HG03457 (cell line): ENCODE results near the gene FAM98C.
"Not testable (repeated sequence)": the region's sequence is repeated elsewhere in the genome, so short reads cannot be mapped to it uniquely, and the experiment has no call there.

ENCODE experiments used
- ATAC-seq: cut with Tn5 transposase; IDR thresholded peaks from one replicate; pipeline ENCODE4 v1.9.1; 2021; ENCODE audit warnings: moderate number of reproducible peaks; ENCODE audit not compliant: unreplicated experiment

Gene FAM98C

GRCh38 chr19:38402967-38403674, at the start of gene FAM98C:
Gene FAM98C, plus strand, starts transcription at chr19:38403093. Its CDS starts 61 bp downstream, at chr19:38403154.
- peak; percentile 77 for ATAC-seq

DNA sequence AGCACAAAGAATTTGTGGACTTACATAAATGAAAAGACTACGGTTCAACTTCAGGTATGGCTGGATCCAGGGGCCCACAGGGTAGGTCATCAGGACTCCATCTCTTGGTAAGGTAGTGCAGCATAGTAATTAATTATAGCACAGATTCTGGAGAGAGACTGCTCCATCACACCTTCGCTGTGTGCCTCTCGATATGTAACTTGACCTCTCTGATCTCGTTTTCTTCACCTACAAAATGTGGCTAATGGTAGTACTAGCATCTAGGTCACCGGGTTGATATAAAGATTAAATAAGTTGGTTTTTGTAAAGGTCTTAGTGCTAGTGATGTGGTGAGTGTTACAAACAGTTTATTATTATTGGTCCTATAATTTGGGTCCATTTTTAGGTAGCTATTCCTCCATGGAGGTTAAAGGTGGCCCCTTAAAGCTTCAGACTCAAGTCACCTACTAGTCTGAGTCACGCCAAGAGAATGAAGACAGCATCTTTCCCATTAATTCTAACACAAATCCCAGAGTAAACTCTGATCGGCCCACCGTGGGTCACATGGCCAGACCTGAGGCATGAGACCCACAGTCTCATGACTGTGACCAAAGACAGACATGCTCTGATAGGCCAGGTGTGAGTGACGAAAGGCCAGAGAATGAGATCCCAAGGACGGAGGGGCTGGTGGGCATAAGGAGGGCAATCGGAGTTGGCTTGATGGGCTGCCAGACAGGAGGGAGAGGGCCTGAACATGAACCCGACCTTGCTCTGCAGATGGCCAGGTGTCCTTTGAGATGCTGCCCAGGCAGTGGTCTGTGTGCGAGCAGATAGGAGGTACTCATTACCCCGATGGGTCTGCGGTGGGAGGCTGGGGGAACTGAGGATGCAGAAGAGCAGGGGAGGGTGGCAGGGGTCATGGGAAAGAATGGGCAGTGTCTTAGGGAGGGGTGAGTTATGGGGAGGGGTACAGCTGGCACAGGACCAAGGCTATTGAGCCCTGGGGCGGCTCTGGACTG, 46.9 kb upstream of the FAM98C start:
- ATAC-seq = no peak

- ATAC-seq = no peak
These were observed 44.8 kb upstream of the FAM98C start for GRCh38 chr19:38358071-38358470.

- ATAC-seq = no peak
These were observed 43.5 kb upstream of the FAM98C start for GRCh38 chr19:38359242-38360021.

- ATAC-seq = no peak
These were observed 42.5 kb upstream of the FAM98C start for GRCh38 chr19:38360351-38360750.

DNA sequence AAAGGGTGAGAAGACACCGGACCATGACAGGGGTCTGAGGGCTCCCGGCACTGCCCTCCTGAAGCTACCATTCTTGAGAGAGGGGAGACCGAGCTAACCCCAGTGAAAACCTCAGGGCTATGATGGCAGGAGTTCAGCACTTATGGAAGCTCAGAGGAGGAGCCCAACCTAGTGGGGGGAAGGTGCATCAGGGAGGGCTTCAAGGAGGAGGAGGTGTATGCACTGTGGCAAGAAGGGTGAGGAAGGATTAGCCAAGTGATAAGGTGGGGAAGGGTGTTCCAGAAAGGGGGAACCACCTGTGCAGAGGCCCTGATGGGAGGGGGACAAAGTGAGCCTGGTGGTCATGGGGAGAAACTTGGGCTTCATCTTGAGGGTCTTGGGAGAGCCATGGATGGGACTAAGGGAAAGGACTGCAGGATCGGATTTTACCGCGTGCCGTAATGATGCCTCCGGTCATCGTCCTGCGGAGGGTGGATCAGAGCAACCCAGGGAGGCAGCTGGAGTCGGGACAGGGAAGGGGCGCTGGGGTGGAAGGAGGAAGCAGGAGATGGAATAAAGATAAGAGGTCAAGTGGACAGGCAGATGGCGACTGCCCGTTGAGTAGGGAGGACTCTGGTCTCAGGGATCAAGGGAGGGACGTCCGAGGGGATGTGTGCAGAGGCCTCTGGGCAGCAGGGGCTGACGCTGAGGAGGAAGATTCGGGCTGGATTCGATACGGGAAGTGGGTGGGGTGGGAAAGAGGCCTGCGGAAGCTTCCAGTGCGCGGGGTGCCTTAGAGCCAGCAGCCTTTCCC, 41.9 kb upstream of the FAM98C start:
- ATAC-seq = no peak

- no peak for ATAC-seq
These were observed 41.2 kb upstream of the FAM98C start for GRCh38 chr19:38361633-38362075.

DNA sequence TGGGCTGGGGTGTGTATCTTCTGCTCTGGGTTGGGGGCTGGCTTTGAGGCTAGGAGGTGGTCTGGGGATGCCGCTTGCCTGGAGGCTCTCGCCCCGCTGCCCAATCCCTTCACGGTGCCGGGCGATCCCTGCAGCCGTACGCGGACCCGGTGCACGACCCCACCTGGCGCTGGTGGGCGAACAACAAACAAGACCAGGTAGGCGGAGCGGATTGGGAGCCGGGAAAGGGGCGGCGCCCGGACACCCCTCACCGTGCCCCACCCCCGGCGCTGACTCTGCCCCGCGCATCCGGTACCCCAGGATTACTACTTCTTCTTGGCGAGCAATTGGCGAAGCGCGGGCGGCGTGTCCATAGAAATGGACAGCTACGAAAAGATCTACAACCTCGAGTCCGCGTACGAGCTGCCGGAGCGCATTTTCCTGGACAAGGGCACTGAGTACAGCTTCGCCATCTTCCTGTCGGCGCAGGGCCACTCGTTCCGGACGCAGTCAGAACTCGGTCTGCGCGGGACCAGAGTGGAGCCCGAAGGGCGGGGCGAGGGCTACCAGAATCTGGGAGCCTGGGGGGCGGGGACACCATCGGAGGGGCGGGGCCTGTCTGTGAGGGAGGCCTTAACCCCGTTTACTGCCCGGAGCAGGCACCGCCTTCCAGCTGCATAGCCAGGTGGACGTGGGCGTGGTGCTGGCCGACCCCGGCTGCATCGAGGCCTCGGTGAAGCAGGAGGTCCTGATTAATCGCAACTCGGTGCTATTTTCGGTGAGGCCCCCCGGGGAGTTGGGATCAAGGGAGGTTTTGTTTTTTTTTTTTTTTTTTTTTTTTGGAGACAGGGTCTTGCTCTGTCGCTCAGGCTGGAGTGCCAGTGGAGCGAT, 40.6 kb upstream of the FAM98C start:
- ATAC-seq = no peak

DNA sequence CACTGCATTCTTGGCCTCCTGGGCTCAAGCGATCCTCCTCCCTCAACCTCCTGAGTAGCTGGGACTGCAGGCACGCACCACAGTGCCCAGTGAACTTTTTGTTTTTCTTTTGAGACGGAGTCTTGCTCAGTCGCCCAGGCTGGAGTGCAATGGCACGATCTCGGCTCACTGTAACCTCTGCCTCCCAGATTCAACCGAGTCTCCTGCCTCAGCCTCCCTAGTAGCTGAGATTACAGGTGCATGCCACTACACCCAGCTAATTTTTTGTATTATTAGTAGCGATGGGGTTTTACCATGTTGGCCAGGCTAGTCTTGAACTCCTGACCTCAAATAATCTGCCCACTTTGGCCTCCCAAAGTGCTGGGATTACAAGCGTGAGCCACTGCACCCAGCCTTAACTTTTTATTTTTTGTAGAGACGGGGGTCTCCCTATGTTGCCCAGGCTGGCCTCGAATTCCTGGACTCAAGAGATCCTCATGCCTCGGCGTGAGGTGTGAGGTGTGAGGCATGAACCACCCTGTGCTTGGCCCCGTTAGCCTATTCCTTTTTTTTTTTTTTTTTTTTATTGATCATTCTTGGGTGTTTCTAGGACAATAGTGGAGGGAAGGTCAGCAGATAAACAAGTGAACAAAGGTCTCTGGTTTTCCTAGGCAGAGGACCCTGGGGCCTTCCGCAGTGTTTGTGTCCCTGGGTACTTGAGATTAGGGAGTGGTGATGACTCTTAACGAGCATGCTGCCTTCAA, 39.8 kb upstream of the FAM98C start:
- ATAC-seq = not testable (repeated sequence)

DNA sequence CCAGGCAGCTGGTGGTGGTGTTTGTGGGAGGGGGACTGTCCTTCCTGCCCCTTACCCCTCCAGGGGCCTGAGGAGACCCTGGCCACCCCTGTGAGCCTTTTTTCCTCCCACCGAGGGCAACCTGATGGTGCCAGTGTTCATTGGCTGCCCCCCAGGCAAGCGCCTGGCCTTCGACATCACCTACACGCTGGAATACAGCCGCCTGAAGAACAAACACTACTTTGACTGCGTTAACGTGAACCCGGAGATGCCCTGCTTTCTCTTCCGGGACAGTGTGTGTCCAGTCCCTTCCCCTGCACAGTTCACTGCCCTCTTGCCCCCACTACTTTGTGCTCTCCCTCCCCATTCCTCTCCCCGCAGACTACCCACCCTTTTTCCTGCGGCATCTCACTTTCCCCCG, 35.9 kb upstream of the FAM98C start:
- no peak for ATAC-seq

GRCh38 chr19:38369584-38369983, 33.3 kb upstream of the FAM98C start:
- no peak for ATAC-seq

DNA sequence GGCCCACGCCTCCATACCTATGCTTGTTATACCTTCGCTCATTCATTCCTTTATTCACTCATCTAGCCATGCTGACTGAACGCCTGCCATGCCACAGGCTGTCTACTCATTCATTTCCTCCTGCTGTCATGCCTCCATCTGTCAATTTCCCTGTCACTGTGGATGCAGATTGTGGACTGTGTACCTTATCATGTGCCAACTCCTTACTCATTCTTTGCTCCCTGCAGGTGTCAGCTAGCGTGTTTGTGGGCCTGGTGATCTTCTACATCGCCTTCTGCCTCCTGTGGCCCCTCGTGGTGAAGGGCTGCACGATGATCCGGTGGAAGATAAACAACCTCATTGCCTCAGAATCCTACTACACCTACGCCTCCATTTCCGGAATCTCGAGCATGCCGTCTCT, 32.6 kb upstream of the FAM98C start:
- no peak for ATAC-seq

DNA sequence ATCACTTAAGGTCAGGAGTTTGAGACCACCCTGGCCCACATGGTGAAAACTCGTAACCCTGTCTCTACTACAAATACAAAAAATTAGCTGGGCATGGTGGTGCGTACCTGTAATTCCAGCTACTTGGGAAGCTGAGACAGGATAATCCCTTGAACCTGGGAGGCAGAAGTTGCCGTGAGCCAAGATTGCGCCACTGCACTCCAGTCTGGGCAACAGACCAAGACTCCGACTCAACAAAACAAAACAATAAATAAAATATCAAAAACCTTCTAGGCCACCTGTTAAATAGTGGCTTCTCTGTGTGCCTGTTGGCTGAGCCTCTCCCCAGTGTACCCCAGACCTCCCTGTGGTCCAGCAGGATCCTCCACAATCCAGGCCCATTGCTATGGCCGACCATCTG, 31.8 kb upstream of the FAM98C start:
- no peak for ATAC-seq

DNA sequence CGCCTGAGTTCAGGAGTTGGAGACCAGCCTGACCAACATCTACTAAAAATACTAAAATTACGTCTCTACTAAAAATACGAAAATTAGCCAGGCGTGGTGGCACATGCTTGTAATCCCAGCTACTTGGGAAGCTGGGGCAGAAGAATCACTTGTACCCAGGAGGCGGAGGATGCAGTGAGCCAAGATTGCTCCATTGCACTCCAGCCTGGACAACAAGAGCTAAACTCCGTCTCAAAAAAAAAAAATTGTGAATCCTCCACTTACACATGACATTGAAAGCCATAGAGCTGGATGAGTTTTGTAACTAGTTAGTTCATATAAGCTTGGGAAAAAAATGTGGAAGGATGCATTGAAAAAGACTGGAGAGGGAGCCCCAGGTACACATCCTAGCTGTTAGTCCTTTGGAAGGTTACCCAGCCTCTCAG, 29.0 kb upstream of the FAM98C start:
- ATAC-seq = no peak

GRCh38 chr19:38374332-38375097, 28.4 kb upstream of the FAM98C start, which contains the start of gene PSMD8:
Gene PSMD8, plus strand, starts transcription at chr19:38374571. Its CDS starts 31 bp downstream, at chr19:38374602.
- peak; percentile 86 for ATAC-seq

DNA sequence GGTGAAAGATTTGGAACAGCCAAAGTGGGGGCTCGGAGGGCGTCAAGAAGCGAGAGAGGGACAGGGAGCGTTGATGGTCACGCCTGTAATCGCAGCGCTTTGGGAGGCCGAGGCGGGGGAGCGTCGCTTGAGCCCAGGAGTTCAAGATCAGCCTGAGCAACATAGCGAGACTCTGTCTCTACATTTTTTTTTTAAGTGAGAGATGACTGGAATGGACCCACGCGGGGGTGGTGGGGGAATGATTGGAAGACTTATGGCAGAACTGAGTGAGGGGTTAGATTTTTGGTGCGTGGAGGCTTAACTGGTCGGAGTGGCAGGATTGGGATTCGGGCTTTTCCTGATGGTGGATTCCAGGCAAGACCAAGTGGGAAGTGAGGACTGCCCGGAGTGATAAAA, 27.8 kb upstream of the FAM98C start:
- no peak for ATAC-seq

DNA sequence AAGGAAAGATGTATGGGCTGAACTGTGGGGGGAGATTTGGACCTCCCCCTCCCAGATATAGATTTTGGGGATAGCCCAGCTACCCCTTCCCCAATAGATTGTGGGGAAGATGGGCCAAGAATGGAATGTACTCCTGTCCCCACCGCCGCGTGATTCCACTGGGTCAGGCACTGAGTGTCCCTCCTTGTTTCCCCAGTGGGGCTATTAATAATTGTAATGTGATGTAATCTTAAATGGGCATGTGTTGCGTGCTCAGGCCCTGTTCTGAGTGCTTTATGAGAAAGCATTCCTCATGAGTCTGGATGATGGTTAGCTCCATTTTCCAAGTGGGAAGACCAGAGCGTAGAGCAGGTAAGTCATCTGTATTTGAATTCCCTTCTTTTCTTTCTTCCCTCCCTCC, 27.1 kb upstream of the FAM98C start:
- ATAC-seq = no peak

- no peak for ATAC-seq
These were observed 26.3 kb upstream of the FAM98C start for GRCh38 chr19:38376576-38376975.
